Gastrocnemius medialis (tissue), 4 donors: ENCODE results near the gene LRRC49.
"Not testable (repeated sequence)": the region's sequence is repeated elsewhere in the genome, so short reads cannot be mapped to it uniquely, and the experiment has no call there.

Experiments used
- POLR2A ChIP-seq, 2 donors: fragments of 450-650 bp; IDR thresholded peaks; one replicate each; pipeline ENCODE4 v1.6.1; 2017; ENCODE audit warnings: antibody characterized with exemption in 2 of 2, mild to moderate bottlenecking in 2 of 2, moderate library complexity in 2 of 2
- TF ChIP-seq, protein P1 (sequence below), 5 experiments: fragments of 450-650 bp in 3 of 5; fragments of 200-600 bp in 2 of 5; sonication (generic) in 2 of 5; IDR thresholded peaks in 4 of 5; conservative IDR thresholded peaks in 1 of 5; 1 replicate in 4 of 5; 2 replicates in 1 of 5; pipeline ENCODE4 v1.5.1; 2016 to 2019; ENCODE audit warnings: antibody characterized with exemption in 5 of 5, mild to moderate bottlenecking in 3 of 5, moderate library complexity in 3 of 5

DNA sequence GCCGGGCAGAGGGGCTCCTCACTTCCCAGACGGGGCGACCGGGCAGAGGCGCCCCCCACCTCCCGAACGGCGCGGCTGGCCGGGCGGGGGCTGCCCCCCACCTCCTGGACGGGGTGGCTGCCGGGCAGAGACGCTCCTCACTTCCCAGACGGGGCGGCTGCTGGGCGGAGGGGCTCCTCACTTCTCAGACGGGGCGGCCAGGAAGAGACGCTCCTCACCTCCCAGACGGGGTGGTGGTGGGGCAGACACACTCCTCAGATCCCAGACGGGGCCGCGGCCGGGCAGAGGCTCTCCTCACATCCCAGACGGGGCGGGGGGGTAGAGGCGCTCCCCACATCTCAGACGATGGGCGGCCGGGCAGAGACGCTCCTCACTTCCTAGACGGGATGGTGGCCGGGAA, 21.1 kb upstream of the LRRC49 start:
- TF ChIP-seq, protein P1, sequence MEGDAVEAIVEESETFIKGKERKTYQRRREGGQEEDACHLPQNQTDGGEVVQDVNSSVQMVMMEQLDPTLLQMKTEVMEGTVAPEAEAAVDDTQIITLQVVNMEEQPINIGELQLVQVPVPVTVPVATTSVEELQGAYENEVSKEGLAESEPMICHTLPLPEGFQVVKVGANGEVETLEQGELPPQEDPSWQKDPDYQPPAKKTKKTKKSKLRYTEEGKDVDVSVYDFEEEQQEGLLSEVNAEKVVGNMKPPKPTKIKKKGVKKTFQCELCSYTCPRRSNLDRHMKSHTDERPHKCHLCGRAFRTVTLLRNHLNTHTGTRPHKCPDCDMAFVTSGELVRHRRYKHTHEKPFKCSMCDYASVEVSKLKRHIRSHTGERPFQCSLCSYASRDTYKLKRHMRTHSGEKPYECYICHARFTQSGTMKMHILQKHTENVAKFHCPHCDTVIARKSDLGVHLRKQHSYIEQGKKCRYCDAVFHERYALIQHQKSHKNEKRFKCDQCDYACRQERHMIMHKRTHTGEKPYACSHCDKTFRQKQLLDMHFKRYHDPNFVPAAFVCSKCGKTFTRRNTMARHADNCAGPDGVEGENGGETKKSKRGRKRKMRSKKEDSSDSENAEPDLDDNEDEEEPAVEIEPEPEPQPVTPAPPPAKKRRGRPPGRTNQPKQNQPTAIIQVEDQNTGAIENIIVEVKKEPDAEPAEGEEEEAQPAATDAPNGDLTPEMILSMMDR (IDR thresholded peaks at IDR 0.05 in 4 of 5, conservative IDR thresholded peaks at IDR 0.05 in 1 of 5), result not testable (repeated sequence)
- not testable (repeated sequence) for TF ChIP-seq POLR2A (IDR thresholded peaks at IDR 0.05)
